Activated CD4-positive, alpha-beta T cell treated with anti-CD3 and anti-CD28 coated beads for 4 hours (primary cell): ENCODE measurements around the gene MN1.

Source experiments
- DNase-seq, 2 donors: peaks; one replicate each; pipeline ENCODE4 v3.0.0-alpha.2; 2020

The MN1 gene

GRCh38 chr22:27825174-27825573, 23.6 kb upstream of the MN1 start:
- no peak for DNase-seq

- no peak for DNase-seq
Observed at GRCh38 chr22:27823221-27823620, 21.7 kb upstream of the MN1 start.

GRCh38 chr22:27820896-27821866, 19.6 kb upstream of the MN1 start:
- no peak for DNase-seq

GRCh38 chr22:27816552-27816951, 15.0 kb upstream of the MN1 start:
- DNase-seq = no peak

- DNase-seq = no peak
Observed at GRCh38 chr22:27815826-27816530, 14.4 kb upstream of the MN1 start.

GRCh38 chr22:27814993-27815392, 13.4 kb upstream of the MN1 start:
- no peak for DNase-seq

GRCh38 chr22:27811778-27812177, 10.2 kb upstream of the MN1 start:
- DNase-seq = no peak

- DNase-seq = no peak
Observed at GRCh38 chr22:27810609-27811151, 9.1 kb upstream of the MN1 start.

- DNase-seq = no peak
Observed at GRCh38 chr22:27809700-27810608, 8.4 kb upstream of the MN1 start.

- no peak for DNase-seq
Observed at GRCh38 chr22:27809226-27809603, 7.7 kb upstream of the MN1 start.

GRCh38 chr22:27808451-27809225, 7.1 kb upstream of the MN1 start:
- no peak for DNase-seq

GRCh38 chr22:27805841-27806240, 4.3 kb upstream of the MN1 start:
- no peak for DNase-seq

- peak; percentile 49 to 53 for DNase-seq
Observed at GRCh38 chr22:27804470-27805297, 3.1 kb upstream of the MN1 start.

GRCh38 chr22:27803841-27804415, 2.4 kb upstream of the MN1 start:
- DNase-seq = no peak

GRCh38 chr22:27802346-27803073, 954 bp upstream of the MN1 start:
- peak in 1 of 2 donors; percentile 14 for DNase-seq

- DNase-seq = peak; percentile 11 to 24
Observed at GRCh38 chr22:27801202-27801615, 347 bp downstream of the MN1 start.

GRCh38 chr22:27800250-27801201, 1.0 kb downstream of the MN1 start:
- peak in 1 of 2 donors; percentile 2 for DNase-seq

GRCh38 chr22:27799827-27800249, 1.7 kb downstream of the MN1 start:
- DNase-seq = no peak
